H1 (cell line): ENCODE results near the gene CACNA1G. TPM values are rescaled to one million over a fixed set of nuclear protein-coding genes. Genes with fewer than 3 reads are reported as not detected.

Experiments
- CTCF ChIA-PET: fragments of 300-600 bp; sonication (Branson Sonifier 250); formaldehyde crosslinking; loops from one replicate; lab custom pipeline; 2021; ENCODE audit not compliant: partially characterized antibody; lab: Charles Lee
- POLR2A ChIA-PET: fragments of 300-600 bp; sonication (Branson Sonifier 250); formaldehyde crosslinking; loops from one replicate; lab custom pipeline; 2021; ENCODE audit warnings: inconsistent platforms; ENCODE audit not compliant: partially characterized antibody; lab: Charles Lee
- DNase-seq, 2 experiments: peaks; one replicate each; pipeline versions ENCODE4 v3.0.0 to v3.0.0-alpha.2; 2010 to 2022; ENCODE audit warnings: low spot score in 2 of 2, low read depth in 1 of 2, mixed read lengths in 1 of 2
- FAIRE-seq: peaks from 2 replicates; lab custom pipeline; 2011; peaks lifted over from hg19 to GRCh38; lab: Jason Lieb, UNC
- H2AFZ ChIP-seq: 2 replicates; pipeline ENCODE4 v1.8.1; 2012; ENCODE audit warnings: low read length, inconsistent platforms
- H2AK5ac ChIP-seq: 2 replicates; pipeline ENCODE4 v1.6.1; 2013; ENCODE audit warnings: low read depth, low read length
- H2BK120ac ChIP-seq: replicated peaks from 2 replicates; pipeline ENCODE3; 2013; ENCODE audit warnings: low read depth, low read length, inconsistent platforms
- H2BK12ac ChIP-seq: 2 replicates; pipeline ENCODE4 v1.6.1; 2013; ENCODE audit warnings: low read depth, low read length
- H2BK15ac ChIP-seq: 2 replicates; pipeline ENCODE4 v1.6.1; 2013; ENCODE audit warnings: low read length
- H2BK20ac ChIP-seq: 2 replicates; pipeline ENCODE4 v1.6.1; 2013; ENCODE audit warnings: low read length
- H2BK5ac ChIP-seq: 2 replicates; pipeline ENCODE4 v1.6.1; 2013; ENCODE audit warnings: low read depth, low read length
- H3K14ac ChIP-seq: 2 replicates; pipeline ENCODE4 v1.6.1; 2013; ENCODE audit warnings: inconsistent platforms; ENCODE audit not compliant: insufficient read length
- H3K18ac ChIP-seq: 2 replicates; pipeline ENCODE4 v1.6.1; 2013; ENCODE audit warnings: low read length; ENCODE audit errors: extremely low read depth
- H3K23ac ChIP-seq: 2 replicates; pipeline ENCODE4 v1.6.1; 2013; ENCODE audit warnings: inconsistent platforms; ENCODE audit not compliant: insufficient read length
- H3K23me2 ChIP-seq: 2 replicates; pipeline ENCODE4 v1.6.1; 2013; ENCODE audit warnings: low read depth, low read length
- H3K27ac ChIP-seq: 2 replicates; pipeline ENCODE4 v1.6.1; 2011; ENCODE audit warnings: low read depth, low read length, inconsistent platforms
- H3K27me3 ChIP-seq, 4 experiments: replicated peaks in 1 of 4; 1 replicate in 1 of 4; 2 replicates in 3 of 4; pipeline versions ENCODE4 v1.6.1 to v1.8.1; 2011 to 2013; ENCODE audit warnings: low read length in 3 of 4, mild to moderate bottlenecking in 3 of 4, inconsistent platforms in 2 of 4, mixed read lengths in 2 of 4, moderate library complexity in 1 of 4; ENCODE audit not compliant: control insufficient read depth in 3 of 4, insufficient read depth in 3 of 4; ENCODE audit errors: extremely low read depth in 1 of 4
- H3K36me3 ChIP-seq, 4 experiments: 2 replicates each; pipeline versions ENCODE4 v1.6.1 to v1.8.1; 2011 to 2013; ENCODE audit warnings: mild to moderate bottlenecking in 4 of 4, low read length in 3 of 4, moderate library complexity in 2 of 4, control low read depth in 1 of 4, inconsistent platforms in 1 of 4; ENCODE audit not compliant: insufficient read depth in 4 of 4, control insufficient read depth in 2 of 4
- H3K4ac ChIP-seq: replicated peaks from 2 replicates; pipeline ENCODE3; 2013; ENCODE audit warnings: low read length, low read depth, mixed read lengths, inconsistent platforms; ENCODE audit not compliant: insufficient read length
- H3K4me1 ChIP-seq, 4 experiments: replicated peaks in 1 of 4; 1 replicate in 1 of 4; 2 replicates in 3 of 4; pipeline versions ENCODE4 v1.6.1 to v1.8.1; 2011 to 2013; ENCODE audit warnings: low read length in 3 of 4, inconsistent platforms in 2 of 4, mixed read lengths in 1 of 4; ENCODE audit not compliant: insufficient read depth in 4 of 4, control insufficient read depth in 3 of 4
- H3K4me2 ChIP-seq, 2 experiments: 2 replicates each; pipeline versions ENCODE4 v1.6.1 to v1.8.1; 2011 to 2013; ENCODE audit warnings: low read depth in 2 of 2, low read length in 2 of 2, control low read depth in 1 of 2, inconsistent platforms in 1 of 2, mild to moderate bottlenecking in 1 of 2; ENCODE audit not compliant: insufficient read depth in 1 of 2
- H3K4me3 ChIP-seq, 4 experiments: fragments of 200-600, 300-600 bp in 1 of 4; sonication (generic), shearing (Covaris generic), sonication (Bioruptor Twin) in 1 of 4; 2 replicates each; pipeline versions ENCODE4 v1.5.1 to v1.8.1; 2011 to 2016; ENCODE audit warnings: low read length in 4 of 4, low read depth in 3 of 4, control low read depth in 2 of 4, inconsistent platforms in 2 of 4, mild to moderate bottlenecking in 2 of 4, mixed read lengths in 1 of 4, moderate library complexity in 1 of 4; ENCODE audit not compliant: insufficient read depth in 2 of 4; ENCODE audit errors: extremely low read depth in 1 of 4
- H3K56ac ChIP-seq: replicated peaks from 2 replicates; pipeline ENCODE3; 2013; ENCODE audit warnings: low read depth, mild to moderate bottlenecking, mixed read lengths, low read length, inconsistent platforms; ENCODE audit not compliant: insufficient read length
- H3K79me1 ChIP-seq: 2 replicates; pipeline ENCODE4 v1.6.1; 2013; ENCODE audit warnings: low read depth, low read length, control low read depth
- H3K79me2 ChIP-seq, 2 experiments: 2 replicates each; pipeline versions ENCODE4 v1.6.1 to v1.8.1; 2012 to 2013; ENCODE audit warnings: low read length in 2 of 2, mild to moderate bottlenecking in 2 of 2, inconsistent platforms in 1 of 2; ENCODE audit not compliant: insufficient read depth in 2 of 2, control insufficient read depth in 1 of 2
- H3K9ac ChIP-seq, 4 experiments: replicated peaks in 1 of 4; 1 replicate in 1 of 4; 2 replicates in 3 of 4; pipeline versions ENCODE4 v1.6.1 to v1.8.1; 2011 to 2013; ENCODE audit warnings: low read depth in 3 of 4, low read length in 3 of 4, control low read depth in 2 of 4, mild to moderate bottlenecking in 2 of 4, moderate library complexity in 2 of 4, inconsistent platforms in 1 of 4; ENCODE audit errors: extremely low read depth in 1 of 4
- H3K9me3 ChIP-seq, 2 experiments: 2 replicates each; pipeline versions ENCODE4 v1.6.1 to v1.8.1; 2012 to 2013; ENCODE audit warnings: mild to moderate bottlenecking in 2 of 2, moderate library complexity in 2 of 2, control low read depth in 1 of 2, inconsistent platforms in 1 of 2, low read depth in 1 of 2, low read length in 1 of 2, mixed read lengths in 1 of 2; ENCODE audit not compliant: insufficient read depth in 2 of 2
- H4K20me1 ChIP-seq, 2 experiments: replicated peaks in 1 of 2; 2 replicates each; pipeline versions ENCODE3 to v1.8.1; 2011 to 2013; ENCODE audit warnings: inconsistent platforms in 2 of 2, low read length in 2 of 2, mild to moderate bottlenecking in 1 of 2; ENCODE audit not compliant: insufficient read depth in 2 of 2, control insufficient read depth in 1 of 2
- H4K5ac ChIP-seq: 2 replicates; pipeline ENCODE4 v1.6.1; 2013; ENCODE audit warnings: low read length, low read depth, mixed read lengths, inconsistent platforms; ENCODE audit not compliant: insufficient read length
- H4K8ac ChIP-seq: 2 replicates; pipeline ENCODE4 v1.8.0; 2013; ENCODE audit warnings: mild to moderate bottlenecking, moderate library complexity, low read length, inconsistent platforms; ENCODE audit not compliant: insufficient read depth; ENCODE audit errors: extremely low read depth
- H4K91ac ChIP-seq: replicated peaks from 2 replicates; pipeline ENCODE3; 2013; ENCODE audit warnings: low read length, mixed read lengths, inconsistent platforms; ENCODE audit not compliant: insufficient read length
- CREB1 ChIP-seq: IDR thresholded peaks from 2 replicates; pipeline ENCODE4 v1.6.1; 2012; ENCODE audit warnings: inconsistent platforms
- KDM1A ChIP-seq: fragments of 200-600, 300-600 bp; sonication (generic); IDR thresholded peaks from 2 replicates; pipeline ENCODE4 v1.7.1; 2016; ENCODE audit warnings: mild to moderate bottlenecking, low read length, borderline replicate concordance
- NANOG ChIP-seq: IDR thresholded peaks from 2 replicates; pipeline ENCODE4 v1.6.1; 2011; ENCODE audit warnings: low read length, low read depth, mild to moderate bottlenecking, inconsistent platforms; ENCODE audit not compliant: insufficient read depth, poor library complexity, severe bottlenecking
- RAD21 ChIP-seq, 2 experiments: IDR thresholded peaks in 1 of 2; conservative IDR thresholded peaks in 1 of 2; 2 replicates each; pipeline ENCODE4 v1.6.1; 2011; ENCODE audit warnings: low read depth in 2 of 2, low read length in 2 of 2, improper control_type of control experiment in 1 of 2, inconsistent platforms in 1 of 2, mild to moderate bottlenecking in 1 of 2, moderate library complexity in 1 of 2
- SP2 ChIP-seq: IDR thresholded peaks from 2 replicates; pipeline ENCODE4 v1.6.1; 2012; ENCODE audit warnings: mild to moderate bottlenecking, low read length, inconsistent platforms
- SP4 ChIP-seq: IDR thresholded peaks from 2 replicates; pipeline ENCODE4 v1.6.1; 2012; ENCODE audit warnings: low read length, inconsistent platforms
- YY1 ChIP-seq: IDR thresholded peaks from 2 replicates; pipeline ENCODE4 v1.6.1; 2011; ENCODE audit warnings: low read depth, mild to moderate bottlenecking, low read length
- WGBS, 2 experiments: shearing (Covaris generic) in 1 of 2; methylation state at CpG; one replicate each; pipeline versions ENCODE4 v1.1.6 to v1.1.7; 2013 to 2015; ENCODE audit warnings: low lambda C conversion rate in 2 of 2, mixed read lengths in 2 of 2, inconsistent platforms in 1 of 2, low coverage in 1 of 2, missing lambda C conversion rate in 1 of 2; ENCODE audit not compliant: insufficient replicate concordance in 2 of 2, insufficient coverage in 1 of 2, insufficient read length in 1 of 2; ENCODE audit errors: extremely low coverage in 1 of 2, missing lambda C conversion rate in 1 of 2; 5-methylcytosine and 5-hydroxymethylcytosine counted together
- polyA plus RNA-seq, 7 experiments: library from polyadenylated mRNA; depleted of rRNA in 3 of 7; stranded (reverse) in 5 of 7; unstranded in 2 of 7; fragments of >200 nt in 5 of 7; fragments of 200-250 nt in 2 of 7; gene quantifications; 1 replicate in 5 of 7; 2 replicates in 1 of 7; 4 replicates in 1 of 7; pipeline versions ENCODE4 v1.2.1 to v1.2.3, GENCODE V29; 2011 to 2013; ENCODE audit warnings: missing spikeins in 2 of 7, mixed read lengths in 2 of 7
- total RNA-seq: library from RNA; stranded (reverse); fragmentation: NEBNext Ultra II Directional; extraction: Animal tissue kit (Norgen Biotek cat#: 25700); gene quantifications from 2 replicates; pipeline ENCODE4 v1.2.1, GENCODE V29; 2021

Gene CACNA1G
- total and polyA plus RNA-seq, 2 of the 8 experiments (the other 6 are each of a cell fraction or from before 2014, with no cell fraction given): 2.9 to 4.9 TPM

DNA sequence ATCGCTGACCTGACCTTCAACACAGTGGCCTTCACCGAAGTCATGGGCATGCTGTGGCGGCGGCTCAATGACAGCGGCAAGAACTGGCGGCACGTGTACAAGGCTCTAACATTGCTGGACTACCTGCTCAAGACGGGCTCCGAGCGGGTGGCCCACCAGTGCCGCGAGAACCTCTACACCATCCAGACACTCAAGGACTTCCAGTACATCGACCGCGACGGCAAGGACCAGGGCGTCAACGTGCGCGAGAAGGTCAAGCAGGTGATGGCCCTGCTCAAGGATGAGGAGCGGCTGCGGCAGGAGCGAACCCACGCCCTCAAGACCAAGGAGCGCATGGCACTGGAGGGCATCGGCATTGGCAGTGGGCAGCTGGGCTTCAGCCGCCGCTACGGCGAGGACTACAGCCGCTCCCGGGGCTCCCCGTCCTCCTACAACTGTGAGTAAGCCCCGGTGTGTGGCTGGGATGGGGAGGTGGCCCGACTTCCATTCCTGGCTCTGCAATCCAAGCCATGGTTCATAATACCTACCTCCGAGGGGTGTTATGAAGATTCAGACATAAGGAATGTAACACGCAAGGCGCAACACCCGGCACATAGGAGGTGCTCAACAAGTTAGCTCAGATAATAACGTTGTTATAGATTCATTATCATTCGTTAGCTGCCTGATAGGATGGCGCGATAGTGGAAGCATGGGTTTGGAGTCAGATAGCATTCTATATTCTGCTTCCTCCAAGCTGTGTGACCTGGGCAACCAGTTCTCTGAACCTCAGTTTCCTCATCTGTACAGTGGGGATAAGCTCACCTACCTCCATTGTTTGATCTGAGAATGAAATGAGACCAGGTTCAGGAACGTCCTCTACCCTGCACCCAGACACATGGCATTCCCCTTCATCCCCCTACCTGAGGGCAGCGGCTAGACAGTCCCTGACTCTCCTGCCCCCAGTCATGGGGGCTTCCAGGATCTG lies 23.6 kb upstream of the CACNA1G start:
- TF ChIP-seq YY1: no peak
- no peak for TF ChIP-seq SP2
- TF ChIP-seq SP4: no peak
- TF ChIP-seq RAD21 (IDR thresholded peaks at IDR 0.05 in 1 of 2, conservative IDR thresholded peaks at IDR 0.05 in 1 of 2; ENCODE audit: low read depth in 2 of 2, low read length in 2 of 2): no peak
- TF ChIP-seq NANOG: no peak
- TF ChIP-seq KDM1A: no peak
- TF ChIP-seq CREB1: no peak
- H2BK12ac ChIP-seq: no peak overlapping the region
- H3K14ac ChIP-seq: no peak overlapping the region
- H3K9me3 ChIP-seq: no peaks in the 10 kb centered on the region
- FAIRE-seq: no peak
- 0 out of 4 replicates have a peak, but pooled peaks cover 0 to 2% of the 10 kb centered on the region in 2 experiments for H3K79me2 ChIP-seq
- H3K23ac ChIP-seq: no peak overlapping the region
- peaks cover 0 to 1% of the 10 kb centered on the region in 2 experiments for H4K20me1 ChIP-seq
- H2BK120ac ChIP-seq: no peak overlapping the region
- POLR2A ChIA-PET: no interaction called here
- WGBS, 2 experiments: 90% methylated on average over 38 of the region's 45 CpGs; no CpG with 5 or more reads in 1 of the 2 experiments
- H4K91ac ChIP-seq: no peak overlapping the region
- H3K27ac ChIP-seq: no peak overlapping the region
- no peaks in the 10 kb centered on the region; the same call in 1 of the 2 replicates for H3K79me1 ChIP-seq
- H2BK15ac ChIP-seq: no peak overlapping the region
- H3K4ac ChIP-seq: no peak overlapping the region
- H3K23me2 ChIP-seq: peaks cover 19% of the 10 kb centered on the region
- peaks cover 0 to 3% (median 0%) of the 10 kb centered on the region in 4 experiments; a peak in 1 of 8 replicates for H3K36me3 ChIP-seq
- no peak overlapping the region for H2AK5ac ChIP-seq
- H3K4me3 ChIP-seq: no peak overlapping the region
- CTCF ChIA-PET: interaction anchor here (0.8 to 3.3 kb wide), 7 partner anchors 13 to 298 kb away, joined by 3 to 15 read pairs (median 5); partner anchors contain the start of gene WFIKKN2
- no peak overlapping the region for H4K5ac ChIP-seq
- H3K4me1 ChIP-seq: peaks cover 1 to 29% (median 24%) of the 10 kb centered on the region in 4 experiments
- H3K27me3 ChIP-seq: peaks cover 0 to 23% (median 16%) of the 10 kb centered on the region in 4 experiments; a peak in 4 of 7 replicates
- H2BK20ac ChIP-seq: no peak overlapping the region
- no peak overlapping the region for H3K4me2 ChIP-seq
- H4K8ac ChIP-seq: peak overlapping the region; percentile 18; the same call in 1 of the 2 replicates
- no peak for DNase-seq
- no peak overlapping the region for H2AFZ ChIP-seq
- no peak overlapping the region for H3K56ac ChIP-seq
- no peak overlapping the region for H3K18ac ChIP-seq
- H3K9ac ChIP-seq: no peak overlapping the region
- H2BK5ac ChIP-seq: no peak overlapping the region
